GM15510 (cell line): ENCODE results near the gene KCNQ5.

ENCODE experiments used
- POLR2A ChIP-seq: IDR thresholded peaks from 3 replicates; pipeline ENCODE4 v1.6.1; 2011; ENCODE audit warnings: borderline replicate concordance; ENCODE audit not compliant: insufficient read length; ENCODE audit errors: extremely low read depth

KCNQ5 gene

DNA sequence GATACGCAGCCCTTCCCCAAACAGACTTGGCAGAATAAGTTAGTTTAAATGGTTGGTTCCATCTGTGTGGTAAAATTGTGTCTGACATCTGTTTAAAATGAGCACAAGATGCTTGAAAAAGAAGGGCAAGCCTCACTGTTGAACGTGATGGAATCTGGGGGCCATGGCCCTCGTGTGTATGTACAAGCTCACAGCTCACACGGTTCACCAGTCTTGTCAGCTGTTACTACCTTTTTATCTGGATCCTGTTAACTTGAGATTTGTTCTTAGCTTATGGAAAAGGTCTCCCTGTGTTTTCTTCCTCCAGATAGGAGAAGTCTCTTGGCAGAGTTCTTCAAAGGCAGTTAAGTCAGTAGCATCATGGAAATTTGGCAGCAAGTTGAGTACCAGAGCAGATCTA lies 332.9 kb downstream of the KCNQ5 start:
- TF ChIP-seq POLR2A = no peak

DNA sequence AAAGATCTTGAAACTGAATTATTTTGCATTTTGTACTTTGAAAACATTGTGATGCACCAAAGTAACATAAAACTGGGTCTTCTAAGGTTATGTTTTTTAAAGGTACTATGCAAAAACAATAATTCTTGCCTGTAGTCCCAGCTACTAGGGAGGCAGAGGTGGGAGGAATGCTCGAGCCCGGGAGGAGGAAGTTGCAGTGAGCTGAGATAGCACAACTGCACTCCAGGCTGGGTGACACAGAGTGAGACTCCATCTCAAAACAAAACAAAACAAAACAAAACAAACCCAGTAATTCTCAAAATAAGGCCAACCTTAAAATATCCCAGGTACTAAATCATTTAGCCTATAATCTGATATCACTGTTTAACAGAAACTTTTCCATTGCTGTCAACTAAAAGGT lies 333.8 kb downstream of the KCNQ5 start:
- no peak for TF ChIP-seq POLR2A

DNA sequence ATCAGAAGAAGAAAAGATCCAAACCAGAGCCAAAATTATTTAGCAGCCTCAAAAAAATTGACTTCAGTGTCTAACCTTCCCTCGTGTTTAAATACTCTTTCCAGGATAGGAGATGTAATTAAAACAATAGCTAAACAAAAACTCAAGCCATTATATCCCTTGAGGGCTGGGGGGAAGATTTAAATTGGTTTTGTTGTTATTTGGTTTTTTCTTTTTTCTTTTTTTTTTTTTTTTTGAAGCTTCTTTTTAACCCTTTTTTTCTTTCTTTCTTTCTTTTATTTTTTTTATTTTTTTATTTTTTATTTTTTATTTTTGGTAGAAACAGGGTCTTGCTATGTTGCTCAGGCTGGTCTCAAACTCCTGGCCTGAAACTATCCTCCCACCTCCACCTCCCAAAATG lies 334.4 kb downstream of the KCNQ5 start:
- no peak for TF ChIP-seq POLR2A

DNA sequence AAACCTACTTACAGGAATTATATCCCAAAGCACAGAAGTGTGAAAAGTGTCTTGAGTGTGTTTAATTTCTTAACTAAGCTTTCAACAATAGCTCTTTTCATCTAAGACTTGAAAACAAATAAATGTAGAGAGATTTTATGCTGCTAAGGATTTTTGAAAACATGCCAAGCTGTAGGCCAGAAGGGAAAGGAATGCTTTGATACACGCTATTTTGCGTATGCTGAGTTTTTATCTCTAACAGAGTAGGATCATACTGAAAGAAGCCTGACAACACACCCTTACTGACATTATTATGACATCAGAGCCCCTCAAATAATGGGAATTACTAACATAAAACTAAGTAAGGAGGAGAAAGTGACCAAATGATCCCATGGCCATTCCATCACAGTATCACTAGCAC lies 338.0 kb downstream of the KCNQ5 start:
- no peak for TF ChIP-seq POLR2A

DNA sequence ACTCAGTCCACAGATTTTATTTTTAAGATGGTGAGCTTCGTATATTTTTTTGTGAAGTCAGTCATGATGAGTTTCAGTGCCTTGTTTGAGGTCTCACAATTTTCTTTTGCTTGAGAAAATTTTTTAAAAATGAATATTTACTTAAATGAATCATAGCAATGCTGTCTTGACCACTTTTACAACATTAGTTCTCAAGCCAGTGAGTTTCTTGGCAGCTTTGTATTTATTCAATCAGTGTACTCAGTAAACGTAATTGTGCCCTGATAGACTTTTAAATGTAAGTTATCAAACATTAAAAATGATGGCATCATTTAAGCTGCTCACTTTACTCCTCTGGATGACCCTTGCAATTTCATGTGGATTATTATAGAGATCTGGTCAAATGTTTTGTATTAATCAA lies 342.1 kb downstream of the KCNQ5 start:
- no peak for TF ChIP-seq POLR2A

DNA sequence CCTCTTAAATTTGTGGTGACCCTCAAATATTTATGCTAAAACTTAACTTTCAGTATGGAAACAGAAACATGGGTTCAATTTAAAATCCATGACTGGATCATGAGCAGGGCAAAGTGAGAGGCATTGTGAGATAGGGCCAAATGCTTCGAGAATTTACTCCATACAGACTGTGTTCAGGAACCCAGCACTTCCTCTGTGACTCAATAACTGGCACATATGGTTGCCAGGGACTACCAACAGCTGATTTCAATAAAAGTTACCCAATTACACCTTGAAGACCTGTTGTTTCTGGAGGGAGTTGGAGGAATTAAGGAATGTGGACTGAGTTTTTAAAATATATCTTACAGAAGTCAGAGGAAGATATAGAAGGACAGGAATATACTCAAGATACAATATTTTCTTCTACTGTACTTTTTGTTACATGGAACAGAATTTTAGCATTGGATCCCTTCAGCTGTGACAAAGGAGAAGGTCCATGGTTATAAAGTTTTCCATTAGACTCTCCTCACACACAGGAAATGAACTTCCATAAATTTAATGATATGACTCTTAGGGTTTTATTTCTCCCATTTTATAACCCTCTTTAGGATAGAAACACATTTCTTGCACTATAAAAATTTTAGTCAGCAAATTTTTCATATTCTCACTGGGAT lies 344.9 kb downstream of the KCNQ5 start:
- TF ChIP-seq POLR2A = no peak

DNA sequence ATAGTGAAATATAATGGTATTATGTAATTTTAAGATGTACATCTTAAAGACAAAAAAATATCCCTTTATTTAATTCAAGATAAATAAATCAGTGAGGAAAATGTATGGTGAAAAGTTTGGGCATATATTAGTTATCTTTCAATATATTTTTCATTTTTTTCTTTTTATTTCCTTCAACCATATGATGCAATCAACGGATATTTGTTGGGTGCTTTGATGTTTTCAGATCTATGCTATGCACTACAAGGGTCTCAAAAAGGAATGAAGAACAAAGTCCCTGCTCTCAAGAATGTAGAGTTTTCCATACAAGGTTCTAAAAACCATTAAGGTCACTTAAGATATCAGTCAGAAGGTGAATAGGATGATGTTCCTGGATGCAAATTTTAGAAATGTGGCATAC lies 345.5 kb downstream of the KCNQ5 start:
- no peak for TF ChIP-seq POLR2A

DNA sequence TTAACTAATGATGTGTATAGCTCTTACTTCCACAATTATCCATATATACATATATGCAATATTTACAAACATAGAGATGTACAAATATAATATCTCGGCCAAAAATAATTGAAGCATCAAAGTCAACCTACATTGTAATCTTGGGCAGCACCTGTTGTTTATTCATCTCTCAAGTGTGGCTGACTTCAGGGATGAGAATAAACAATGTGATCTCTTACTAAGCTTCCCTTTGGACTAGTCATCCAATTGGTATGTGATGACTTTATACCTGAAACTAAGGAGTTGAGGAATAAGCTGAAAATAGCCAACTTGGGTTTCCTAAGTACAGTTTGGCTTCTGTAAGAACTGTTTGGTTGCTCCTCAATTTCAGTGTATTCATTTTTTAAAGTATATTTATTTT lies 346.8 kb downstream of the KCNQ5 start:
- TF ChIP-seq POLR2A = no peak

DNA sequence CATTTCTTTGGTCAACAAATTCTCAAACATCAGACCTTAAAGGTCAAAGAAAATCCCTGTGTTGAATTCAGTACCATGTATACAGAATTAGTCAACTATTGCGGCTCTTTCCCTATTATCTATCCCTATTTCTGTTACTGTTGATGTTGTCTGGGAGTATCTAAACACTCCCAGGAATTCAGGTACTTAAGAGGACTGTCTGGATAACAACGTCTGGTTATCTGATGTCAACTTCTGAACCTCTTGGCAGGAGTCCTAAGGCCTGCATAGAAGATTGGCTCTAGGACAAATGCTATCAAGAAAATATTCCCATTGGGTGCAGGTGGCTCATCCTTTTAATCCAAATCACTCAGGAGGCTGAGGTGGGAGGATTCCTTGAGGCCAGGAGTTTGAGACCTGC lies 347.8 kb downstream of the KCNQ5 start:
- TF ChIP-seq POLR2A = no peak

DNA sequence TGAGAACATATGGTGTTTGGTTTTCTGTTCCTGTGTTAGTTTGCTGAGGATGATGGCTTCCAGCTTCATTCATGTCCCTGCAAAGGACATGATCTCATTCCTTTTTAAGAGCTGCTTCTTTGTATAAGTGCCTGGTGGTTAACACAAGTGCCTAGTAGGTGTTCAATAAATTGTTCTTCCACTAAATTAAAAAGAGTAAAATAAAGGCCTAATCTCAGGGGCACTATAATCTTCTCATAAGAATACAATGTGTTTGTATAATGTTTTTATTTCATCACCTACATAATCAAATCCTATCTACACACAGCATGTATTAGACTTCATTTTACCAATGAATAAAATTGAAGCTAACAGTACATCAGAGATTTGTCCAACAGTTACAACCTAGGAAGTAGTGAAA lies 350.7 kb downstream of the KCNQ5 start:
- no peak for TF ChIP-seq POLR2A

DNA sequence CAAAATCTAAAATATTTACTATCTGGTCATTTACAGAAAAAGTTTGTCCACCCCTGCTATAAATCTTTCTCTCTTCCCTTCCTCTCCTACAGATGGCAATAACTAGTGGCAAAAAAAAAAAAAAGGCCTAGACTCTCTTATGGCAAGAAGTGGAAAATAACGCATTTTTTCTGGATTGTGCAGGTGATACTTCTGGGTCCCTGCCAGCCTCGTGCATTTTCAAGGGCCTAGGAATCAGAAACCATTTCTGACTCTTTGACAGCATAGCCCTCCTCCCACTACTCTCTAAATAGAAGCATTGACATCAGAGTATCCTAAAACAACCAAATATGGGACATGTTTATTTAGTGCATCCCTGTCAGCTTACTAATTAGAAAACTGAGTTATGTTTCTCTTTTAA lies 352.4 kb downstream of the KCNQ5 start:
- no peak for TF ChIP-seq POLR2A

DNA sequence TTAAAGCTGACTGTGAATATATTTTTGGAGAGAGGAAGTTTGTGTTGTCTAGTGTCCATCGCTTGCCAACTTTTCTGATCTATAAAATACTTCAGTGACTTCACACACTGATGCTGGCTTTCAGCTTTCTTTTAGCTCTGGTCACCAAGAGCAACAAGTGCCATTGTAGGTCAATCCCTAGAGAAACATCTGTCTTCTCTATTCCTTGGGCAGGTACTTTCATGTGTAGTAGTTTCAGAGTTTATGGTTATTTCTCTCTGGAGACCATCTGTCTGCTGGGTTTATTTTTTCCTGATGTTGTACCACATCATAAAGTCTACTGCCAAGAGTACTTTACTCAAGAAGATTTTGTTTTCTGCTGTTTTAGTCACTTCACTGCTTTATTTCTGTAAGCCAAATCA lies 353.5 kb downstream of the KCNQ5 start:
- no peak for TF ChIP-seq POLR2A

DNA sequence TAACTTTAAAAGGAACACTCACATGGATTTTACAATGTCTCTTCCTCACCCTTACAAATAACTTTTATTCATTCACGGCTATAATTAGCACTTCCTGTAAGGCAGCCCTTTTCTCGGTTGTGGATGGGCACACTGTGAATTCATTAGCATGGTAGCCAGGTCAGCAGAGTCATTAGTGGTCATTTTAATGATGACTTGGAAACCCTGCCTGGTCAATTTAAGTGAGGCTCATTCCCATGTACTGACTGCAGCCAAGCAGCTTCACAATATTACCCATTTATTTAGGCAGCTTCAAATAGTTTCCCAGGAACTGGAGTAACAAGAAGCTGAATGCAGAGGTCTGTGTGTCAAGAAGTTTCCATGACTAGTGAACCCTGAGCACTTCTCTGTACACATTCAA lies 354.6 kb downstream of the KCNQ5 start:
- no peak for TF ChIP-seq POLR2A

DNA sequence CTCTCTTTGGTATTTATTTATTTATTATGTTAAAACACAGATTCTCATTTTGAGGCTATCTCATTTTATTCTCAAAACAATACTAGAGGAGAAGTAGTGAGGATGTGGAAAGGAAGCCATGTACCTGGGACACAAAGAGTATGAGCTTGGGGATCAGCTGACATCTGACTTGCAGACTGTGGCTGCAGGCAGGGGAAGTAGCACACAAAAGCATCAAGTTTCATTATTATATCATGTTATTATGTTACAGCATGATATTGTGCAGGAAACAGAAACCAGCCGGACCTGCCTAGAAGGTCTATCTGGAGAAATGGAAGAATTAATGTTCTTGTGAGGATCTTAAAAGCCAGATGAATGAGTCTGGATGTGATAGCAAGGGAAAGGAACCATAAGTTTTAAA lies 355.2 kb downstream of the KCNQ5 start:
- no peak for TF ChIP-seq POLR2A

DNA sequence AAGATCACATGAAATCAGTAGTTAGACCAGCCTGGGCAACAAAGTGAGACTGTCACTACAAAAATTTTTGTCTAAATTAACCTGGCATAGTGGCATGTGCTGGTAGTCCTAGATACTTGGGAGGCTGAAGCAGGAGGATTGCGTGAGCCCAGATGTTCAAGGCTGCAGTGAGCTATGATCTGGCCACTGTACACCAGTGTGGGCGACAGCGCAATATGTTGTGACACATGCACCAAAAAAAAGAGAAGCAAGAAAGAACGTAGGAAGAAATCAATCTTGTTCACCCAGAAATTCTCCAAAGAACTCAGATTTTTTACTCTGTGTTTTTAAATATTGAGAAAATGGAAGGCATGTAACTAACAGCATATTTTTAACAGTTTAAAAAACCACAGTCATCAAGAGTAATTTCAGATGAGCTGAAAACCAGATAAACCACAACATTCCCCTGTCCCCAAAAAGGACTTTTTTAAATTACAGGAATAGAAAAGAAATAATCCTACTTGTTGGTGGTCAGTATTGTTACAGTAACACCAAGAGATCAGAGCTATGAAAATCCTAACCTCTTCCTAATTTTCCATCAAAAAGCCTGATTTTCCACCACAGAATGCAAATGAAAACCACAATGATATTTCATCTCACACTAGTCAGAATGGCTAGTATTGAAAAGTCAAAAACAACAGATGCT lies 363.3 kb downstream of the KCNQ5 start:
- TF ChIP-seq POLR2A = no peak

DNA sequence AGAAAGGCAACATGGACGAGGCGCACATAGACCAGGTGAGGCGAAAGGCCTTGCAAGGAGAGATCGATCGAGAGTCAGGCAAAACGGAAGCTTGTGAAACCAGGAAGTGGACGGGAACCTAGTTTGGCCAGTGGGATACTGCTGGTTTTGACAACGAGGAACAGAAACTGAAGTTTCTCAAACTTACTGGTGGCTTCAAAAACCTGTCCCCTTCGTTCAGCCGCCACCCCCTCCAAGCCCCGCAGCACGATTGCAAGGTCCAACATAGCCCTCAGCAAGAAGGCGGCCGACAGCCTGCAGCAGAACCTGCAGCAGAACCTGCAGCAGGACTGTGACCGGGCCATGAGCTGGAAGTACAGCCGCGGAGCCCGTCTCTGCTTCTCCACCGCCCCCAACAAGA lies 365.4 kb downstream of the KCNQ5 start:
- TF ChIP-seq POLR2A = no peak

DNA sequence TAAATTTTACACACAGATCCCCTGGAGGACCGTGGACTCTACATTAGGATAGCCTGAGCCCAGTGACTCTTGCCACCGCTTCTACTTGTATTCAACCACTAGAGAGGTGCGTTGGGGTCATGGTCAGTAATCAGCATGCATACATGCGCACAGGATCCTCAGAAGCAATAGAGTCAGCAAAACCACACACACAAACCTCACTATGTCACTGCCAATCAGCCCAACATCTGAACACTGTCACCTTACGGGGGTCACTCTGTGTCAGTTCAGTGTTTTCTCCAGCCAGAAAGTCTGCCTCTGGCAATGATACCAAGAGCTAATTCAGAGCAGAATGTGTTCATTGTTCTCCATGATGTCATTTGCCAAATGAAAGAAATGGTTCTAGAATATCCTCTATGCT lies 378.1 kb downstream of the KCNQ5 start:
- no peak for TF ChIP-seq POLR2A

DNA sequence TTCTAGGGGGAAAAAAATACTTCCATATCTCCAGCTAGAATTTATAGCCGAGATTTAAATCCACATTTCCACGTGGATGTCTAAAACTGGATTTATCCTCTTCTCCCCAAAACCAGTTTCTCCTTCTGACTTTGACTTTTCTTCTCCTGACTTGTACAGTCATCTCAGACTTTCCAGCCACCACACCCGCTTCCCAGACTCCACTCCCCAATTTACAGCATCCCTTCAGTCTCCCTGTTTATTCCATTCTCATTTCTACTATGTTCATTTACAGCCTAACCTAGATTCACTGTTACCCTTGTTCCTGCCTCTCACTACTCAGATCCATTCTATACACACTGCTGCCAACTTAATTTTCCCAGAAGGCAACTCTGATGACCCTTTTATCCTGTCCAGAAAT lies 378.6 kb downstream of the KCNQ5 start:
- TF ChIP-seq POLR2A = no peak

DNA sequence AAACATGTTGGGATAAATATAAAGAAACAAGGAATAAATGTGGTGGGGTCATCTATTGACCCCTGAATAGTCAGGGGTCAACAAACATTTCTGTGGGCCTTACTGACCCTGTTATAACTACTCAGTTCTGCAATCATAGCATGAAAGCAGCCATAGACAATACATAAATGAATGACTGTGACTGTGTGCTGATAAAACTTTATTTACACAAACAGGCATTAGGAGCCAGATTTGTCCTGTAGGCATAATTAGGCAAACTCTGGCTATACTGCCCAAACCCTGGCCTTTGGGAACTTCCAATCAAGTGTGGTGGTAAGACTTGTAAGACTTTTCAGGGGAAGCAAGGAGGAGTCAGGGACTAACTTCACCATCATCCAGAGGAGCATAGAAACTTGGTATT lies 380.7 kb downstream of the KCNQ5 start:
- TF ChIP-seq POLR2A = no peak
